ENCODE data around the gene ZNG1B.
A peak's percentile ranks its signal among the peaks of the same experiment; 100 is the strongest.
"Not testable (repeated sequence)": the region's sequence is repeated elsewhere in the genome, so short reads cannot be mapped to it uniquely, and the experiment has no call there.

ZNG1B gene

GRCh38 chr2:113437508-113438465, at the start of gene ZNG1B:
Gene ZNG1B, plus strand, starts transcription at chr2:113437691. Its CDS starts 178 bp downstream, at chr2:113437869.
- peak; percentile 38 to 68 for DNase-seq (ENCODE audit: low read depth in 2 of 2, low spot score in 1 of 2)

DNA sequence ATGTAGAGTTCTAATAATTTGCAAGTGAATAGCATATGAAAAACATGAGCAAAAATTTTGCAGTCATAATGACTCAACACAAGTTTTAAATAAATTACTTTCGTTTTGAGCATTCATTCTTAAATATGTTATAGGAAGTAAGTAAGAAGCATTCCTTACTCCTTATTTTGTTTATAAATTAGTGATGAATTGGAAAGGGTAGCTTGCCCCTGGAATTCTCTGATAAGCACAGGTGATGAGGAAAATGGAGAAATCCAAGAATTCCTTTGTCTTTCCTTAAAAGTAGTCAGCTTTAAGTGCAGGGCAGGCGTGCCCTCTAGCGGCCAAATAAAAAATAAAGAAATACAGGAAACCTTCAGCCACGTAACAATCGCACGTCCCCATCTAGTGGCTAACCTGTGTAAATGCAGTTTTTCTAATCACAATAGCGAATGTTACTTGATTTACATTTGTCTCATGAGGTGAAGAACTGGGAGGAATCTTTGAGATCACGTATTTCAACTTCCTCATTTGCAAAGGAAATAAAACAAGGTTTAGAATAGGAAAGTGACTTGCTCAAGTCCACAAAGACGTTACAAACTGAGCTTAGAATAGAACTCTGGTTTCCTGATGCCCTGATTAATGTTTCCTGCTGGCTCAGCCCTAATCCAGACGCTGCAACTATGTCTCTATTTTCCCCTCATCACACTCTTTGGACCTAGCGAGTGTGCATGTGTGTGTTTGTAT, 47.2 kb upstream of the ZNG1B start:
- DNase-seq (ENCODE audit: low read depth in 2 of 2, low spot score in 1 of 2), result peak; percentile 7 to 20

DNA sequence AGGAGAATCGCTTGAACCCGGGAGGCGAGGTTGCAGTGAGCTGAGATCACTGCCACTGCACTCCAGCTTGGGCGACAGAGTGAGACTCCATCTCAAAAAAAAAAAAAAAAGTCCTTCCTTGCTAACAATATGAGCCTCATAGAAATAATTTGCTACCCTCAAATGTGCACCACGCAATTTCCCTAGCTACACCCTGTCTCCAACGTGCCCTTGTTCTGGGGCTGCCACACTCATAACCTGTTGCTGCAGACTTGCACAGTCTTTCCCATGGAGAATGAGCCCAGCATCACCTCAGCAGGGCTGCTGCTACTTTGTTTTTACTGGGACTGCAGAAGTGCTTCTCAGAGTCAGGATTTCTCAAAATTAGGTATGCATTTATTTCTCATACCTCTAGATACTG, 46.4 kb upstream of the ZNG1B start:
- no peak for DNase-seq (ENCODE audit: low read depth in 2 of 2, low spot score in 1 of 2)

GRCh38 chr2:113406114-113406513, 31.4 kb upstream of the ZNG1B start:
- DNase-seq (ENCODE audit: low read depth in 2 of 2, low spot score in 1 of 2), result no peak

DNA sequence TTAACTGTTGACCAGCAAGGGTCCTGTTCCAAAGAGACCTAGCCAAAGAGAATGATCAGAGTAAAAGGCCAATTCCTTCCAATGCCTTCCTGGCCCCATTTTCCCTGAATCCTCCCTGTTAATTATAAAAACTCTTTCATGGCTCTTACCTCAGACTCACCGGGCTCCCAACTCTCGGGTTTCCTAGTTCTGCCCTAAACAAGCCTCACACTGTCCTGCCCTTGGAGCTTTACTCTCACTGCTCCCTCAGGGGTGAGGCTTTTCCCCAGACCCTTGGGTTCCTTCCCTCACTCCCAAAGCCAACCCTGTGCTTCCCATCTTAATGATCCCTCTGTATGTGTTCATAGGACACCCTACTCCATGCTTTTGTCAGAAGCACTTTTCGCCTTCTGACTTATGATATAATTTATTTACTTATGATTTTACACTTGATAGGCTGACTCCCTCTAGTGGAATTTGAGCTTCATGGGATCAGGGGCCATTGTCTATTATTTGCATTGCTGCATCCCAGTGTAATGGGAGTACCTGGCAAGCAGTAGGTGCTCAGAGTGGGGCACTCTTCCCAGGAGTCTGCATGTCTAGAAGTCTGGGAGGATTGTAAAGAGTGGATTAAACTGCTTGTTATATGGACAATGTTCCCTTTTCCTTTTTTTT, 29.9 kb upstream of the ZNG1B start:
- DNase-seq (ENCODE audit: low read depth in 2 of 2, low spot score in 1 of 2), result no peak

GRCh38 chr2:113411725-113412352, 25.7 kb upstream of the ZNG1B start:
- DNase-seq (ENCODE audit: low read depth in 2 of 2, low spot score in 1 of 2), result not testable (repeated sequence)

DNA sequence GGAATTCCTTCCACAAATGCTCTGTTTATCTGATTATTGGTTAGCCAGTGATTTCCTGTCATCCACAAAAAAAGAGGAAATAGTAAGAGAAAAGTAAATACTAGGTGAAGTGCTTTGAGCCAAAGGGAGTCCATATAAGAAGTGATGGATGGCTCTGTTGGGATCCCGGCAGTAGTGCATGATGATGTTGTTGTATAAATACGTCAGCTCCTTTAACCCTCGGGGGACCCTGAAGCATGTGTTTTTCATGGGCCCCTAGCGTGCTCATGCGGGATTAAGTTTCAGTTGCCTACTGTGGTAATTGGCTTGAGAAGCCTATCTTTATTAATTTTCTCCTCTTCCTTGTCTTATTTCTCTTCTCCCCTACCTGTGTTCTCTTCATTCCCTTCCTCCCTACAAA, 24.7 kb upstream of the ZNG1B start:
- DNase-seq (ENCODE audit: low read depth in 2 of 2, low spot score in 1 of 2), result not testable (repeated sequence)

DNA sequence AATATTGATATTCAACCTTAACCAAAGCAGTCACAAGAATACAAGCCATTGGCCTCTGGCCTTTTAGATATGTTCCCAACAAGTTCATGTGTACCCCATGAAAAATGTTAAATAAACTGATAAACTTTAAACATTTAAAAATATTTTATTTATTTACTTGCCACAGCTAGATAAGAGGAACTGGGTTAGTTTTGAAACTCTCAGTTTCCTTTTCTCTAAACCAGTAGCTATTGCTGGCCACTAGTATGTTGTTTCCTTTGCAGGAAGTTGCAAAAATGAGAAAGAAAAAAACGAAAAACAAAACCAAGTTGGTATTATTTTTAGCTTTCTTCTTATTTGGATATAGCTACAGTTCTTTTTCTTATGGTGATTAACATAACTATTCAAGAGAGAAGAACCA, 5.7 kb upstream of the ZNG1B start:
- not testable (repeated sequence) for DNase-seq (ENCODE audit: low read depth in 2 of 2, low spot score in 1 of 2)

GRCh38 chr2:113433468-113433867, 4.0 kb upstream of the ZNG1B start:
- not testable (repeated sequence) for DNase-seq (ENCODE audit: low read depth in 2 of 2, low spot score in 1 of 2)

DNA sequence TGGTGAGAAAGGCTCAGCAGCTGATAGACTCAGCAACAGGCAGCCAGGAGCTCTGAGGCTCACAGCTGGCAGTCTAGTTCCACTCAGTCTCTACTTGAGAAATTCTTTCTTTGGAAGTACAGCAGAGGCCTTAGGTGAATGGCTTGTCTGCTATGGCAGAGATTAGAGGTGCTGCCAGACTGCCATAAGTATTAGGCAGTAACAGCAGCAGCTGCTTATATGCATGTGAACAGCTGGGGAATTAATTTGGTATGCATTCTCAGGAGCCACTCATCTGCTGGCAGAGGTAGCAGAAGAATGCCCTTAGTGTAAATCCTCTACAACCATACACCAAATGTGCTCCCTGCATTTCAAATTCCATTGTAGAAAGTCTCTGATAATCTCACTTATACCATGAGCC, 28.3 kb downstream of the ZNG1B start:
- not testable (repeated sequence) for DNase-seq (ENCODE audit: low read depth in 2 of 2, low spot score in 1 of 2)

GRCh38 chr2:113476688-113477368, 39.3 kb downstream of the ZNG1B start:
- DNase-seq (ENCODE audit: low read depth in 2 of 2, low spot score in 1 of 2), result not testable (repeated sequence)

DNA sequence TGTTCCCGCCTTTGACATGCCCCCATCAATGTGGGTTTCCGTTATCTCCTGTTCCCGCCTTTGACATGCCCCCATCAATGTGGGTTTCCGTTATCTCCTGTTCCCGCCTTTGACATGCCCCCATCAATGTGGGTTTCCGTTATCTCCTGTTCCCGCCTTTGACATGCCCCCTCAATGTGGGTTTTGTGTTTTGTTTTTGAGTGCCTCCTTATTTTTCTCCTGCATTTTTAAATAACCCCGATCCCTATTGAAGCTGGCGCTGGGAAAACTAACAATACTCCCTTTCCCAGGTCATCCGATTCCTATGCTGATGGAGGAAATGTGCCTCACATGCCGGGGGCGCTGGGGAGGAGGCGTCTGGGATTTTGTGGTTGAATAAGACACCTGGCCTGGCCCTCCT, 59.0 kb downstream of the ZNG1B start:
- DNase-seq (ENCODE audit: low read depth in 2 of 2, low spot score in 1 of 2), result not testable (repeated sequence)

DNA sequence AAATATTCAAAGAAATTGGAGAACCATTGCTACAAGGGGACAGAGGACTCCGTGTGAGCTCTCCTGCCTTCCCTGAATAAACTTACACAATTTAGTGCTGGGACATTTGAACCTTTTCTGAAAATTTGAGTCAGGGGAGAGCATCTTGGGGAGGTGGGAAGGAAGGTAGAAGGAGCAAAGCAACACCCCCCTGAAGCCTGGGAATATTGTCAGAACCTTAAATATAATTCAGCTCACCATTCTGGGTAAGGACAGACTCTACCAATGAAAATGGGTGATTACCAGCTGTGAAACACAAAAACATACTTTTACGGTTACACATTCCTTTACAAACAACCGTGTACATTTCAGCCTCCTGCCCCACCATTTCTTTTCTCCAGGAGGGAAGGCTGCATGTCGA, 60.9 kb downstream of the ZNG1B start, which contains the start of gene FOXD4L1:
Gene FOXD4L1, plus strand, starts transcription at position 301 of the 400 bp plus-strand sequence. CDS start 592 bp downstream, outside the sequence.
- DNase-seq (ENCODE audit: low read depth in 2 of 2, low spot score in 1 of 2), result not testable (repeated sequence)

GRCh38 chr2:113499019-113499885, 61.8 kb downstream of the ZNG1B start:
- not testable (repeated sequence) for DNase-seq (ENCODE audit: low read depth in 2 of 2, low spot score in 1 of 2)

DNA sequence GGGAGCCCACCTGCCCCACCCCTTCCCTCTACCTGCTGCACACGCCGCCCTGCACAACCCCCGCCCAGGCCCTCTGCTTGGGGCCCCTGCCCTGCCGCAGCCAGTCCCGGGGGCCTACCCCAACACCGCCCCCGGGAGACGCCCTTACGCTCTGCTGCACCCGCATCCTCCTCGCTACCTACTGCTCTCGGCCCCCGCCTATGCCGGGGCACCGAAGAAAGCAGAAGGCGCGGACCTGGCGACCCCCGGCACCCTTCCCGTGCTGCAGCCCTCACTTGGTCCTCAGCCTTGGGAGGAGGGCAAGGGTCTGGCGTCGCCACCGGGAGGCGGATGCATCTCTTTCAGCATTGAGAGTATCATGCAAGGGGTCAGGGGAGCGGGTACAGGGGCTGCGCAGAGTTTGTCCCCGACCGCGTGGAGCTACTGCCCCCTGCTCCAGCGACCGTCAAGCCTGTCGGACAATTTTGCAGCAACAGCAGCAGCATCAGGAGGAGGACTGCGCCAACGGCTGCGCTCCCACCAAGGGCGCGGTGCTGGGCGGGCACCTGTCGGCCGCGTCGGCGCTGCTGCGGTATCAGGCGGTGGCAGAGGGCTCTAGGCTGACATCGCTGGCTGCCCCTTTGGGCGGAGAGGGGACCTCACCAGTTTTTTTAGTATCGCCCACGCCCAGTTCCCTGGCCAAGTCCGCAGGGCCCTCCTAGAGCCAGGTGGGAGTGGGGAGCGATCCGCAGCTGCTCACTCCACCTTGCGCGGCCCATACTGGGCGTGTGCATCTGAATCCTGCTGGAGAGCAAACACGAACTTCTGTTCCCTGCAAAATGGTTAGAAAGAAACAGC, 62.6 kb downstream of the ZNG1B start:
- DNase-seq (ENCODE audit: low read depth in 2 of 2, low spot score in 1 of 2), result not testable (repeated sequence)

DNA sequence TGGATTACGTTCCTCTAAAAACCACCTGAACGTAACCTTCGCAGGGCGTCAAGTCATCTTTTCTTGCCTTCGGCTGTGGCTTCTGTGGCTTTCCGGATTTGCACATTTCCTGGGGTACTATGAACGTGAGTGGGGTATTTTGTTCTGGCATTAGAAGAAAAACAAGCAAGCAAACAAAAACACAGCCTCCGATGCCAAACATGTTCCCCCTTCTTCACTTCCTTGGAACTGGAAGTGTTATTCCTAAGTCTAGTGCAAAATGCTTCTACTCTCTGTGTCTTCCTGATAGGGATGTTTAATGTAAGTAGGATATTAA, 63.2 kb downstream of the ZNG1B start:
- not testable (repeated sequence) for DNase-seq (ENCODE audit: low read depth in 2 of 2, low spot score in 1 of 2)

GRCh38 chr2:113502216-113503093, 65.0 kb downstream of the ZNG1B start:
- not testable (repeated sequence) for DNase-seq (ENCODE audit: low read depth in 2 of 2, low spot score in 1 of 2)

Measured in stimulated activated CD8-positive, alpha-beta memory T cell treated with anti-CD3 and anti-CD28 coated beads, Interleukin-4, amount 100 ng/mL, for 4 hours (primary cell).